K562 (cell line): ENCODE results near the gene SHROOM3. TPM values are rescaled to one million over a fixed set of nuclear protein-coding genes. Genes with fewer than 3 reads are reported as not detected.

Experiments
- ATAC-seq: fragments of 200-7000 bp; cut with Tn5 transposase; 3 replicates; pipeline ENCODE4 v1.9.1; 2020; ENCODE audit warnings: moderate library complexity
- BruUV-seq: library from RNA; stranded (reverse); fragments of 400-500 nt; replicated peaks from 2 replicates; lab custom pipeline; 2021; lab: Mats Ljungman, UMichigan
- CTCF ChIA-PET: fragments of 300-600 bp; formaldehyde crosslinking; extraction: SDS; loops from one replicate; lab custom pipeline; 2021; ENCODE audit warnings: low intra/inter-chr PET ratio; lab: Yijun Ruan, JAX
- POLR2A ChIA-PET: fragments of 300-600, 350-650 bp; sonication (Branson Sonifier 250); formaldehyde crosslinking; extraction: SDS; loops from one replicate; lab custom pipeline; 2021; ENCODE audit warnings: antibody characterized with exemption, inconsistent platforms; lab: Yijun Ruan, JAX
- DNase-seq, 4 experiments: peaks; one replicate each; pipeline versions ENCODE4 v3.0.0 to v3.0.0-alpha.2; 2011 to 2018; ENCODE audit warnings: low spot score in 3 of 4, mixed read lengths in 3 of 4; ENCODE audit errors: extremely low read depth in 1 of 4
- FAIRE-seq: peaks from 2 replicates; lab custom pipeline; 2011; peaks lifted over from hg19 to GRCh38; lab: Jason Lieb, UNC
- H2AFZ ChIP-seq: 2 replicates; pipeline ENCODE4 v1.6.0; 2011; ENCODE audit warnings: low read depth, low read length, control low read depth, inconsistent platforms
- H3K27ac ChIP-seq: fragments of 200-600 bp; 3 replicates; pipeline ENCODE4 v1.8.0; 2011; ENCODE audit warnings: low read depth, mild to moderate bottlenecking, control low read depth, inconsistent platforms, low read length, moderate library complexity, mixed read lengths; ENCODE audit errors: extremely low read depth
- H3K27me3 ChIP-seq, 2 experiments: fragments of 300-600 bp in 1 of 2; 2 replicates in 1 of 2; 3 replicates in 1 of 2; pipeline versions ENCODE4 v1.6.0 to v1.8.0; 2011; ENCODE audit warnings: inconsistent platforms in 2 of 2, low read length in 2 of 2, mild to moderate bottlenecking in 1 of 2, mixed read lengths in 1 of 2, moderate library complexity in 1 of 2; ENCODE audit not compliant: control insufficient read depth in 2 of 2, insufficient read depth in 2 of 2
- H3K36me3 ChIP-seq: fragments of 300-600 bp; 3 replicates; pipeline ENCODE4 v1.8.0; 2011; ENCODE audit warnings: mild to moderate bottlenecking, low read length, inconsistent platforms; ENCODE audit not compliant: control insufficient read depth, insufficient read depth
- H3K4me1 ChIP-seq, 2 experiments: fragments of 200-600 bp in 1 of 2; replicated peaks in 1 of 2; 2 replicates in 1 of 2; 3 replicates in 1 of 2; pipeline versions ENCODE4 v1.5.1 to v1.8.0; 2011; ENCODE audit warnings: inconsistent platforms in 2 of 2, low read length in 2 of 2, mild to moderate bottlenecking in 1 of 2, mixed read lengths in 1 of 2, moderate library complexity in 1 of 2; ENCODE audit not compliant: control insufficient read depth in 2 of 2, insufficient read depth in 2 of 2
- H3K4me2 ChIP-seq: 2 replicates; pipeline ENCODE4 v1.6.1; 2011; ENCODE audit warnings: low read length, control low read depth, inconsistent platforms, mixed read lengths; ENCODE audit not compliant: insufficient read depth
- H3K4me3 ChIP-seq: fragments of 200-600 bp; sonication (generic), shearing (Covaris generic); 2 replicates; pipeline ENCODE4 v1.5.1; 2016; ENCODE audit warnings: control low read depth, inconsistent platforms
- H3K79me2 ChIP-seq: fragments of 200-600 bp; 3 replicates; pipeline ENCODE4 v1.8.0; 2011; ENCODE audit warnings: low read length, inconsistent platforms; ENCODE audit not compliant: control insufficient read depth, insufficient read depth
- H3K9ac ChIP-seq, 2 experiments: 2 replicates each; pipeline versions ENCODE4 v1.6.0 to v1.6.1; 2011; ENCODE audit warnings: low read depth in 2 of 2, low read length in 2 of 2, control low read depth in 1 of 2, inconsistent platforms in 1 of 2, mild to moderate bottlenecking in 1 of 2, mixed read lengths in 1 of 2; ENCODE audit not compliant: insufficient read depth in 1 of 2
- H3K9me1 ChIP-seq: one replicate; pipeline ENCODE4 v1.6.0; 2011; ENCODE audit warnings: inconsistent platforms, mild to moderate bottlenecking, low read length, moderate library complexity; ENCODE audit not compliant: control insufficient read depth, insufficient read depth
- H3K9me3 ChIP-seq: replicated peaks from 2 replicates; pipeline ENCODE4 v1.5.1; 2011; ENCODE audit warnings: low read depth, low read length, inconsistent platforms; ENCODE audit not compliant: control insufficient read depth, insufficient read depth
- H4K20me1 ChIP-seq: replicated peaks from 2 replicates; pipeline ENCODE4 v1.6.1; 2011; ENCODE audit warnings: low read length, inconsistent platforms, mixed read lengths; ENCODE audit not compliant: control insufficient read depth, insufficient read depth
- CXXC5 ChIP-seq: fragments of 250-450 bp; sonication (Bioruptor Pico); IDR thresholded peaks from 2 replicates; pipeline ENCODE4 v1.8.0; 2022; ENCODE audit warnings: inconsistent platforms, mild to moderate bottlenecking, moderate library complexity
- ZNF507 ChIP-seq: conservative IDR thresholded peaks from 2 replicates; pipeline ENCODE4 v1.6.1; 2017; ENCODE audit warnings: missing genetic modification characterization, missing compliant biosample characterization
- WGBS: fragments of 100-300 bp; shearing (Covaris generic); methylation state at CpG from one replicate; pipeline ENCODE4 v1.1.6; 2016; ENCODE audit warnings: low coverage, mixed read lengths; ENCODE audit not compliant: insufficient coverage; ENCODE audit errors: missing lambda C conversion rate; 5-methylcytosine and 5-hydroxymethylcytosine counted together
- in situ Hi-C: fragments of 300-500 bp; cut with MboI; formaldehyde crosslinking; loops from 4 replicates; pipeline ENCODE4 v1.15.0; 2018; ENCODE audit warnings: inconsistent platforms, mixed read lengths
- intact Hi-C: fragments of 100-400 bp; cut with micrococcal nuclease; formaldehyde crosslinking; loops from 2 replicates; pipeline ENCODE4 v1.14.2; 2022
- polyA plus RNA-seq, 8 experiments: library from polyadenylated mRNA; depleted of rRNA in 4 of 8; stranded (reverse) in 5 of 8; unstranded in 3 of 8; fragments of >200 nt; fragmentation: Nextera tagmentation in 2 of 8; fragmentation: Illumina TruSeq in 1 of 8; extraction: Ambion mirVana in 2 of 8; extraction: Trizol in 1 of 8; gene quantifications; 2 replicates each; pipeline versions ENCODE4 v1.2.1 to v1.2.3, GENCODE V29; 2011 to 2014; ENCODE audit warnings: inconsistent platforms in 1 of 8, missing spikeins in 1 of 8
- total RNA-seq, 7 experiments: library from RNA; depleted of rRNA in 6 of 7; stranded (reverse); fragments of >200 nt in 6 of 7; fragmentation: Illumina TruSeq in 2 of 7; extraction: Trizol in 2 of 7; gene quantifications; 2 replicates each; pipeline versions ENCODE4 v1.2.1 to v1.2.3, GENCODE V29; 2011 to 2021; ENCODE audit warnings: low replicate concordance in 1 of 7
- TF ChIP-seq, protein P1 (sequence below): IDR thresholded peaks from 2 replicates; pipeline ENCODE4 v1.6.1; 2012; ENCODE audit warnings: low read depth, low read length, improper control_type of control experiment, borderline replicate concordance

SHROOM3 gene
- total and polyA plus RNA-seq, 9 of the 15 experiments (the other 6 are each of a cell fraction or from before 2014, with no cell fraction given) = 0.01 to 0.07 TPM; not detected in 7

GRCh38 chr4:76615999-76616398 lies 181.0 kb downstream of the SHROOM3 start (continued):
- TF ChIP-seq, protein P1, sequence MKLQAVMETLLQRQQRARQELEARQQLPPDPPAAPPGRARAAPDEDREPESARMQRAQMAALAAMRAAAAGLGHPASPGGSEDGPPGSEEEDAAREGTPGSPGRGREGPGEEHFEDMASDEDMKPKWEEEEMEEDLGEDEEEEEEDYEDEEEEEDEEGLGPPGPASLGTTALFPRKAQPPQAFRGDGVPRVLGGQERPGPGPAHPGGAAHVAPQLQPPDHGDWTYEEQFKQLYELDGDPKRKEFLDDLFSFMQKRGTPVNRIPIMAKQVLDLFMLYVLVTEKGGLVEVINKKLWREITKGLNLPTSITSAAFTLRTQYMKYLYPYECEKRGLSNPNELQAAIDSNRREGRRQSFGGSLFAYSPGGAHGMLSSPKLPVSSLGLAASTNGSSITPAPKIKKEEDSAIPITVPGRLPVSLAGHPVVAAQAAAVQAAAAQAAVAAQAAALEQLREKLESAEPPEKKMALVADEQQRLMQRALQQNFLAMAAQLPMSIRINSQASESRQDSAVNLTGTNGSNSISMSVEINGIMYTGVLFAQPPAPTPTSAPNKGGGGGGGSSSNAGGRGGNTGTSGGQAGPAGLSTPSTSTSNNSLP = no peak

- no peak overlapping the region for H3K4me2 ChIP-seq
- no peak overlapping the region for H3K27ac ChIP-seq
- WGBS = 0% methylated on average over 2 of the region's 2 CpGs
- no peaks in the 10 kb centered on the region for H3K79me2 ChIP-seq
- H3K36me3 ChIP-seq = no peaks in the 10 kb centered on the region
- intact Hi-C loops = no loop called here
- H3K9me1 ChIP-seq = no peaks in the 10 kb centered on the region
- TF ChIP-seq CXXC5 = no peak
- TF ChIP-seq ZNF507 = no peak
- TF ChIP-seq, all 486 proteins: peak for 0
- CTCF ChIA-PET = no interaction called here
- H3K4me3 ChIP-seq = no peak overlapping the region
- peaks cover 8 to 11% of the 10 kb centered on the region in 2 experiments; a peak in 4 of 5 replicates for H3K27me3 ChIP-seq
- H4K20me1 ChIP-seq = no peaks in the 10 kb centered on the region
- no peaks in the 10 kb centered on the region for H3K4me1 ChIP-seq
- POLR2A ChIA-PET = no interaction called here
- ATAC-seq (no peak), DNase-seq (no peak), FAIRE-seq (no peak)
- no peak overlapping the region for H3K9ac ChIP-seq
- H2AFZ ChIP-seq = no peak overlapping the region
- no peaks in the 10 kb centered on the region for H3K9me3 ChIP-seq
- in situ Hi-C loops = no loop called here
- BruUV-seq = no TSS peak
Measured at GRCh38 chr4:76616526-76616925, 181.5 kb downstream of the SHROOM3 start.
